Liver (tissue), 9 donors: ENCODE results near the gene PGS1. TPM values are rescaled to one million over a fixed set of nuclear protein-coding genes. Genes with fewer than 3 reads are reported as not detected.

Experiments
- DNase-seq: peaks from one replicate; pipeline ENCODE4 v3.0.0-alpha.2; 2017; ENCODE audit warnings: low spot score
- H3K27ac ChIP-seq, 2 donors: one replicate each; pipeline ENCODE4 v1.7.0; 2013; ENCODE audit warnings: inconsistent platforms in 2 of 2, low read length in 2 of 2, control low read depth in 1 of 2, low read depth in 1 of 2, mild to moderate bottlenecking in 1 of 2
- H3K27me3 ChIP-seq, 4 donors: one replicate each; pipeline versions ENCODE4 v1.6.1 to v1.7.0; 2013; ENCODE audit warnings: low read length in 3 of 4, inconsistent platforms in 1 of 4, mild to moderate bottlenecking in 1 of 4, moderate library complexity in 1 of 4; ENCODE audit not compliant: control insufficient read depth in 4 of 4, insufficient read depth in 4 of 4
- H3K36me3 ChIP-seq, 4 donors: one replicate each; pipeline versions ENCODE4 v1.6.1 to v1.7.0; 2013; ENCODE audit warnings: low read length in 3 of 4, mild to moderate bottlenecking in 3 of 4, low read depth in 1 of 4, moderate library complexity in 1 of 4; ENCODE audit not compliant: control insufficient read depth in 4 of 4, insufficient read depth in 3 of 4
- H3K4me1 ChIP-seq, 4 donors: one replicate each; pipeline versions ENCODE4 v1.6.1 to v1.7.0; 2013; ENCODE audit warnings: low read length in 3 of 4, mild to moderate bottlenecking in 3 of 4, moderate library complexity in 1 of 4; ENCODE audit not compliant: control insufficient read depth in 4 of 4, insufficient read depth in 4 of 4
- H3K4me3 ChIP-seq, 3 donors: one replicate each; pipeline versions ENCODE4 v1.6.1 to v1.7.0; 2013; ENCODE audit warnings: low read length in 3 of 3, control low read depth in 1 of 3, low read depth in 1 of 3, mild to moderate bottlenecking in 1 of 3
- H3K9ac ChIP-seq, 2 donors: one replicate each; pipeline ENCODE4 v1.7.0; 2013; ENCODE audit warnings: low read length in 2 of 2, mild to moderate bottlenecking in 2 of 2, moderate library complexity in 2 of 2, control low read depth in 1 of 2, low read depth in 1 of 2
- H3K9me3 ChIP-seq, 4 donors: one replicate each; pipeline versions ENCODE4 v1.6.1 to v1.7.0; 2013; ENCODE audit warnings: low read length in 3 of 4; ENCODE audit not compliant: control insufficient read depth in 4 of 4
- ATF3 ChIP-seq: IDR thresholded peaks from 2 replicates; pipeline ENCODE4 v1.6.1; 2016; ENCODE audit warnings: antibody characterized with exemption
- EGR1 ChIP-seq, 2 donors: IDR thresholded peaks; 2 replicates each; pipeline ENCODE4 v1.6.1; 2016 to 2018; ENCODE audit warnings: antibody characterized with exemption in 2 of 2, low read depth in 2 of 2
- FOXA1 ChIP-seq: IDR thresholded peaks from 2 replicates; pipeline ENCODE4 v1.6.1; 2016; ENCODE audit warnings: antibody characterized with exemption
- FOXA2 ChIP-seq: IDR thresholded peaks from 2 replicates; pipeline ENCODE4 v1.6.1; 2016; ENCODE audit warnings: antibody characterized with exemption
- MAX ChIP-seq: IDR thresholded peaks from 2 replicates; pipeline ENCODE4 v1.6.1; 2016; ENCODE audit warnings: antibody characterized with exemption
- NR2F2 ChIP-seq: IDR thresholded peaks from 2 replicates; pipeline ENCODE4 v1.6.1; 2016; ENCODE audit warnings: antibody characterized with exemption
- RAD21 ChIP-seq, 2 donors: IDR thresholded peaks; 2 replicates each; pipeline ENCODE4 v1.6.1; 2016; ENCODE audit warnings: antibody characterized with exemption in 2 of 2, mild to moderate bottlenecking in 2 of 2
- RXRA ChIP-seq, 2 donors: IDR thresholded peaks; 2 replicates each; pipeline ENCODE4 v1.6.1; 2017 to 2018; ENCODE audit warnings: antibody characterized with exemption in 2 of 2, mild to moderate bottlenecking in 1 of 2
- SP1 ChIP-seq: IDR thresholded peaks from 2 replicates; pipeline ENCODE4 v1.6.1; 2018; ENCODE audit warnings: antibody characterized with exemption, mild to moderate bottlenecking
- YY1 ChIP-seq: IDR thresholded peaks from 2 replicates; pipeline ENCODE4 v1.6.1; 2016; ENCODE audit warnings: antibody characterized with exemption, mild to moderate bottlenecking
- ZBTB33 ChIP-seq: IDR thresholded peaks from 2 replicates; pipeline ENCODE4 v1.6.1; 2016; ENCODE audit warnings: antibody characterized with exemption
- WGBS: extraction: QIAGEN DNeasy Blood & Tissue Kit; methylation state at CpG from one replicate; pipeline ENCODE4 v1.1.7; 2013; 5-methylcytosine and 5-hydroxymethylcytosine counted together
- polyA plus RNA-seq, 2 donors: library from polyadenylated mRNA; stranded (reverse) in 1 of 2; unstranded in 1 of 2; fragments of 200-250 nt in 1 of 2; fragments of >200 nt in 1 of 2; fragmentation: Nextera tagmentation in 1 of 2; extraction: Ambion mirVana in 1 of 2; gene quantifications; one replicate each; pipeline versions ENCODE4 v1.2.1 to v1.2.3, GENCODE V29; 2013 to 2015
- total RNA-seq, 2 donors: library from RNA; depleted of rRNA; stranded (reverse); fragments of >200 nt; gene quantifications; one replicate each; pipeline ENCODE4 v1.2.3, GENCODE V29; 2014
- TF ChIP-seq, protein P1 (sequence below): fragments of 150-350 bp; IDR thresholded peaks from 2 replicates; pipeline ENCODE4 v1.5.1; 2017; ENCODE audit warnings: improper control_type of control experiment, low read depth, low read length; ENCODE audit not compliant: missing input control
- TF ChIP-seq, protein P2 (sequence below): IDR thresholded peaks from 2 replicates; pipeline ENCODE4 v1.6.1; 2016; ENCODE audit warnings: antibody characterized with exemption, mild to moderate bottlenecking
- donor health status: healthy.
- donor health status: healthy.
- donor health status: healthy.
- donor health status: healthy.
- donor health status: healthy.

The PGS1 gene
- total and polyA plus RNA-seq, 4 donors = 8.1 to 24.1 (median 12.2) TPM

GRCh38 chr17:78360371-78361224 lies 17.9 kb upstream of the PGS1 start (continued):
- TF ChIP-seq, protein P1, sequence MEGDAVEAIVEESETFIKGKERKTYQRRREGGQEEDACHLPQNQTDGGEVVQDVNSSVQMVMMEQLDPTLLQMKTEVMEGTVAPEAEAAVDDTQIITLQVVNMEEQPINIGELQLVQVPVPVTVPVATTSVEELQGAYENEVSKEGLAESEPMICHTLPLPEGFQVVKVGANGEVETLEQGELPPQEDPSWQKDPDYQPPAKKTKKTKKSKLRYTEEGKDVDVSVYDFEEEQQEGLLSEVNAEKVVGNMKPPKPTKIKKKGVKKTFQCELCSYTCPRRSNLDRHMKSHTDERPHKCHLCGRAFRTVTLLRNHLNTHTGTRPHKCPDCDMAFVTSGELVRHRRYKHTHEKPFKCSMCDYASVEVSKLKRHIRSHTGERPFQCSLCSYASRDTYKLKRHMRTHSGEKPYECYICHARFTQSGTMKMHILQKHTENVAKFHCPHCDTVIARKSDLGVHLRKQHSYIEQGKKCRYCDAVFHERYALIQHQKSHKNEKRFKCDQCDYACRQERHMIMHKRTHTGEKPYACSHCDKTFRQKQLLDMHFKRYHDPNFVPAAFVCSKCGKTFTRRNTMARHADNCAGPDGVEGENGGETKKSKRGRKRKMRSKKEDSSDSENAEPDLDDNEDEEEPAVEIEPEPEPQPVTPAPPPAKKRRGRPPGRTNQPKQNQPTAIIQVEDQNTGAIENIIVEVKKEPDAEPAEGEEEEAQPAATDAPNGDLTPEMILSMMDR = peak; percentile 90
- TF ChIP-seq YY1 = peak; percentile 53

DNA sequence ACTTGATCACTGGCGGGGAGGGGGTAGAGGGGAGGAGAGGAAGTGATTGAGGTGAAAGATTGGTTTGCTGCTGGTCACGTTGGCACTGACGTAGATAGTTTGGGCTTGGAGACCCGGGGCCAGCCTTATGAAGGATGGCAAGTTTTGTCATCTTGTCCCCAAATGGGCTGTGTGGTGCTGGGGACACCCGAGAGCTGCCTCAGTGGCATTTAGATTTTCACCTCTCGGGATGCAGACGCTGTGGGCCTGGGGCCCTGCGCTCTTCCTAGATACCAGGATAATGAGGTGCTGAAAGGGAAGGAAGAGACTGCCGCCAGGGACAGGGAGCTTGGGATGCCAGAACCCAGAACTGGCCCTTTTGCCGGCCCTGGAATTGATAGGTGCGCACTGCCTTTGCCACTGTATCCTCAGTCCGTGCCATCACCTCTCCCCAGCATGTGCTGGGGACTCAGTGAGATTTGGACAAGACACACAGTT lies 17.2 kb upstream of the PGS1 start:
- Histone ChIP-seq H3K27ac (peak overlapping the region in 1 of 2 donors; percentile 24), H3K36me3 (peaks cover 0 to 16% (median 6%) of the 10 kb centered on the region in 4 donors), H3K4me3 (no peak overlapping the region), H3K27me3 (no peaks in the 10 kb centered on the region), H3K9ac (no peak overlapping the region), H3K4me1 (peaks cover 4 to 27% (median 15%) of the 10 kb centered on the region in 4 donors), H3K9me3 (no peaks in the 10 kb centered on the region)
- WGBS = 64% methylated on average over 12 of the region's 12 CpGs
- no peak for DNase-seq
- TF ChIP-seq ZBTB33 (no peak), FOXA1 (no peak), RXRA (IDR thresholded peaks at IDR 0.05) (no peak), FOXA2 (no peak), RAD21 (IDR thresholded peaks at IDR 0.05) (no peak), ATF3 (no peak), YY1 (no peak), NR2F2 (no peak), SP1 (no peak), MAX (no peak), EGR1 (IDR thresholded peaks at IDR 0.05; ENCODE audit: low read depth in 2 of 2) (no peak)
- TF ChIP-seq, protein P2, sequence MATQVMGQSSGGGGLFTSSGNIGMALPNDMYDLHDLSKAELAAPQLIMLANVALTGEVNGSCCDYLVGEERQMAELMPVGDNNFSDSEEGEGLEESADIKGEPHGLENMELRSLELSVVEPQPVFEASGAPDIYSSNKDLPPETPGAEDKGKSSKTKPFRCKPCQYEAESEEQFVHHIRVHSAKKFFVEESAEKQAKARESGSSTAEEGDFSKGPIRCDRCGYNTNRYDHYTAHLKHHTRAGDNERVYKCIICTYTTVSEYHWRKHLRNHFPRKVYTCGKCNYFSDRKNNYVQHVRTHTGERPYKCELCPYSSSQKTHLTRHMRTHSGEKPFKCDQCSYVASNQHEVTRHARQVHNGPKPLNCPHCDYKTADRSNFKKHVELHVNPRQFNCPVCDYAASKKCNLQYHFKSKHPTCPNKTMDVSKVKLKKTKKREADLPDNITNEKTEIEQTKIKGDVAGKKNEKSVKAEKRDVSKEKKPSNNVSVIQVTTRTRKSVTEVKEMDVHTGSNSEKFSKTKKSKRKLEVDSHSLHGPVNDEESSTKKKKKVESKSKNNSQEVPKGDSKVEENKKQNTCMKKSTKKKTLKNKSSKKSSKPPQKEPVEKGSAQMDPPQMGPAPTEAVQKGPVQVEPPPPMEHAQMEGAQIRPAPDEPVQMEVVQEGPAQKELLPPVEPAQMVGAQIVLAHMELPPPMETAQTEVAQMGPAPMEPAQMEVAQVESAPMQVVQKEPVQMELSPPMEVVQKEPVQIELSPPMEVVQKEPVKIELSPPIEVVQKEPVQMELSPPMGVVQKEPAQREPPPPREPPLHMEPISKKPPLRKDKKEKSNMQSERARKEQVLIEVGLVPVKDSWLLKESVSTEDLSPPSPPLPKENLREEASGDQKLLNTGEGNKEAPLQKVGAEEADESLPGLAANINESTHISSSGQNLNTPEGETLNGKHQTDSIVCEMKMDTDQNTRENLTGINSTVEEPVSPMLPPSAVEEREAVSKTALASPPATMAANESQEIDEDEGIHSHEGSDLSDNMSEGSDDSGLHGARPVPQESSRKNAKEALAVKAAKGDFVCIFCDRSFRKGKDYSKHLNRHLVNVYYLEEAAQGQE = no peak
- TF ChIP-seq, protein P1 = no peak
